ENCODE results near the gene KLF7. TPM values are rescaled to one million over a fixed set of nuclear protein-coding genes. Genes with fewer than 3 reads are reported as not detected.

The KLF7 gene
- total RNA-seq, 2 donors from 2014 or later: 27.2 to 28.3 TPM

DNA sequence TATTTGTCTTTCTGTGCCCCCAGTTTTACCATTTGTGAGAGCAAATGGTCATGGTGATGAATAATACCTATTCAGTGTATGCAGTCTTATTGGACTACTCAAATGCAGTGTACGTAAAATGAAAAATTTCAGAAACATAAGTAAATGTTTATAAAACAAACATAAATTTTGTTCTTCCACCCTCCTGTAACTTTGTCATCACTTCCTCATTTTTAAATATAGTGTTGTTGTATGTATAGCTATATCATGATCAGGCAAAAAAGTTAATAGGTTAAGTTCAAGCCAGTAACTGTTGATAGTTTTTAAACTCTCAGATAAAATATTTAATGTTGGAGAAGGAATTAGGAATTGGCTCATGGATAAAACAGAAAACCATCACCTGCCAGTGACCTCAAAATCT, 93.2 kb downstream of the KLF7 start:
- no peak overlapping the region for H3K27ac ChIP-seq
- TF ChIP-seq, protein P1, sequence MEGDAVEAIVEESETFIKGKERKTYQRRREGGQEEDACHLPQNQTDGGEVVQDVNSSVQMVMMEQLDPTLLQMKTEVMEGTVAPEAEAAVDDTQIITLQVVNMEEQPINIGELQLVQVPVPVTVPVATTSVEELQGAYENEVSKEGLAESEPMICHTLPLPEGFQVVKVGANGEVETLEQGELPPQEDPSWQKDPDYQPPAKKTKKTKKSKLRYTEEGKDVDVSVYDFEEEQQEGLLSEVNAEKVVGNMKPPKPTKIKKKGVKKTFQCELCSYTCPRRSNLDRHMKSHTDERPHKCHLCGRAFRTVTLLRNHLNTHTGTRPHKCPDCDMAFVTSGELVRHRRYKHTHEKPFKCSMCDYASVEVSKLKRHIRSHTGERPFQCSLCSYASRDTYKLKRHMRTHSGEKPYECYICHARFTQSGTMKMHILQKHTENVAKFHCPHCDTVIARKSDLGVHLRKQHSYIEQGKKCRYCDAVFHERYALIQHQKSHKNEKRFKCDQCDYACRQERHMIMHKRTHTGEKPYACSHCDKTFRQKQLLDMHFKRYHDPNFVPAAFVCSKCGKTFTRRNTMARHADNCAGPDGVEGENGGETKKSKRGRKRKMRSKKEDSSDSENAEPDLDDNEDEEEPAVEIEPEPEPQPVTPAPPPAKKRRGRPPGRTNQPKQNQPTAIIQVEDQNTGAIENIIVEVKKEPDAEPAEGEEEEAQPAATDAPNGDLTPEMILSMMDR (IDR thresholded peaks at IDR 0.05): no peak
- no peaks in the 10 kb centered on the region for H3K36me3 ChIP-seq
- H3K27me3 ChIP-seq (replicated peaks; ENCODE audit: insufficient read depth): no peaks in the 10 kb centered on the region
- H3K9me3 ChIP-seq: no peaks in the 10 kb centered on the region
- no peak for ATAC-seq (ENCODE audit: insufficient number of reproducible peaks, low FRiP score, low read depth)
- H3K4me1 ChIP-seq (ENCODE audit: control insufficient read depth in 1 of 2, low read depth in 2 of 2): peaks cover 14 to 19% of the 10 kb centered on the region in 2 donors
- DNase-seq (ENCODE audit: low spot score): no peak
- no peak overlapping the region for H3K4me3 ChIP-seq

DNA sequence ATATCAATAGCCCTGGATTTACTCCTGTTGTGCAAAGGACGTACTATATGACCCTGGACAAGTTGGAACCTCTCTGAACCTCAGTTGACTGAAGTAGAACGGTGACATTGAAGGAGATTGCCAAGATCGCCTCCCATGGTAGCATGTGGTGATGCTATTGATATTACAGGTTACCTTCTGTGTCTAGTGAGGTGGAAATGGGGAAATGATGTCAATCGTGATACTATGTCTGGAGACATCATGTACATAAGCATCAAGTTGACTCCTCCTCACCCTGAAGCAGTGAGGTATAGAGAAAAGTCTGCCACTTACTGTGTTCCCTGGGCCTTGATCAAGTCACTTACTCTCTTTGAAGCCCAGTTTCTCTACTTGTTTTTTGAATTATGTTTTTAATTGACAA, 93.9 kb downstream of the KLF7 start:
- H3K9me3 ChIP-seq: no peaks in the 10 kb centered on the region
- ATAC-seq (ENCODE audit: insufficient number of reproducible peaks, low FRiP score, low read depth): no peak
- H3K27ac ChIP-seq: no peak overlapping the region
- TF ChIP-seq, protein P1 (IDR thresholded peaks at IDR 0.05): no peak
- no peak overlapping the region for H3K4me3 ChIP-seq
- peaks cover 14 to 19% of the 10 kb centered on the region in 2 donors for H3K4me1 ChIP-seq (ENCODE audit: control insufficient read depth in 1 of 2, low read depth in 2 of 2)
- DNase-seq (ENCODE audit: low spot score): no peak
- H3K36me3 ChIP-seq: no peaks in the 10 kb centered on the region
- H3K27me3 ChIP-seq (replicated peaks; ENCODE audit: insufficient read depth): no peaks in the 10 kb centered on the region

DNA sequence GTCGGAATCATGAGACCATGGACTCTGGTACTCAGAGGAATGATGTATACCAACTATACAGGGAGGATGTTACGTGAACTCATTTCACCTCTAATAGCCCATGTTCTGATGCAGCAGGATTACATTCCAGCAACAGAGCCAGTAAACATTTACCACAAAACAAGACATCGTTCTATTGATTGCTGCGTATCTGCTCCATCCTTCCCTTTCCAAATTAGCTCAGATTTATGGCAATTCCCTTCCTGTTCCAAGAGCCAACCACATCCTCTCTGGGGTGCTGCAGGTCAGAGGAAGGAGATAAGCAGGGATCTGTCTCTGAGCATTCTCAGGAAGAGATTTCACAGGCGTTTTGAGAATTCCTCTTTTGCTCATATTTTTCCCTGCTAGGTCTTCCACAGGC, 98.3 kb downstream of the KLF7 start:
- DNase-seq (ENCODE audit: low spot score) (no peak), ATAC-seq (ENCODE audit: insufficient number of reproducible peaks, low FRiP score, low read depth) (no peak)
- TF ChIP-seq, protein P1 (IDR thresholded peaks at IDR 0.05): no peak
- H3K9me3 ChIP-seq: no peaks in the 10 kb centered on the region
- H3K36me3 ChIP-seq: no peaks in the 10 kb centered on the region
- no peak overlapping the region for H3K27ac ChIP-seq
- H3K27me3 ChIP-seq (replicated peaks; ENCODE audit: insufficient read depth): no peaks in the 10 kb centered on the region
- H3K4me3 ChIP-seq: no peak overlapping the region
- no peaks in the 10 kb centered on the region for H3K4me1 ChIP-seq (ENCODE audit: control insufficient read depth in 1 of 2, low read depth in 2 of 2)

DNA sequence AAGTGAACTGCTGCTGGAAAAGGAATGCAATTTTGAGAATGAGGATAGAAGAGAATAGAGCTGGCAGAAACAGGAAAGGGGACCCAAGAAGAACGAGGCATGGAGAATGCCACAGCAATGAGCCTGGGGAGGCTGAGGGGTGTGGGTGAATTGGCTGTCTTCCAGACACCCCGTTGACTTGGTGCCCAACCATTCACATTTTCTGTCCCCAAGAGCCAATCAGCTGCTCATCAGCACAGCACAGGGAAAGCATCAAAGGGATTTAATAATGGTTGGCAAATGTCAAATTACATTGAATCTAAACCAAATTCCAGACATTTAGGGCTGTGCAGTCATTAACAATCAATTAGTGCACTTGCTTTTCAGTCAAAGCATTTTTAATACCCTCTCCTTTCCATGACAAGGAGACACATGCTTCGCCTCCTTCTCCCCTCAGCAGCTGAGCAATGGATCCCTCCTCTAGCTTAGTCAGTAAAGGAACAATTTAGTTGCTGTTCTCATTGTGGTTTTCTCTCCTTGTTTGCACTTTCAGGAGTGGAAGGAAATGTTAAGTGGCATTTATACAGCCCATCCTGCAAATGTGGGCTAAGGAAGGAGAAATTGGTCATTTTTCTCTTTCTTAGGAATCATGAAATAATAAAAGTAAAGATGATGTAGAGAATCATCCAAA, 98.8 kb downstream of the KLF7 start:
- Histone ChIP-seq H3K4me1 (ENCODE audit: control insufficient read depth in 1 of 2, low read depth in 2 of 2) (no peaks in the 10 kb centered on the region), H3K27ac (no peak overlapping the region), H3K9me3 (no peaks in the 10 kb centered on the region), H3K27me3 (replicated peaks; ENCODE audit: insufficient read depth) (no peaks in the 10 kb centered on the region), H3K36me3 (no peaks in the 10 kb centered on the region), H3K4me3 (no peak overlapping the region)
- DNase-seq (ENCODE audit: low spot score) (no peak), ATAC-seq (ENCODE audit: insufficient number of reproducible peaks, low FRiP score, low read depth) (no peak)
- TF ChIP-seq, protein P1 (IDR thresholded peaks at IDR 0.05): no peak

DNA sequence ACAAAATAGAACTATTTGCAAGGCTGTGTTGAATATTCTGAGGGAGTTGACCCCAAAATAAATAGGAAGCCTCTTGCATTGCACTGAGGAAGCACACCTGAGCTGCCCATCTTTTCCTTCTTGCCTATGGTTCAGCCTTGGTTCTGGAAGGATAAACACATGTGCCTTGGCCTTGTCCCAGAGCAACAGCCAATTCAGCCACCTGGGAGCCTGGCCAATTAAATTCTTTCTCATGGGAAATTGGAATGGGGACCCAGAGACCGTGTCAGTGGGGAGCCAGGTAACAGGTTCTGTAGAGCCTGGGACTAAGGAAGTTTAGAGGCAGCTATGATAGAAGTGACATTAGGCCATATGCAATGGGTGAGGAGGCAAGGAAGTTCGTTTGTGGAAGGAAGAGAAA, 99.6 kb downstream of the KLF7 start:
- no peak for DNase-seq (ENCODE audit: low spot score)
- no peaks in the 10 kb centered on the region for H3K9me3 ChIP-seq
- H3K27me3 ChIP-seq (replicated peaks; ENCODE audit: insufficient read depth): no peaks in the 10 kb centered on the region
- H3K4me1 ChIP-seq (ENCODE audit: control insufficient read depth in 1 of 2, low read depth in 2 of 2): no peaks in the 10 kb centered on the region
- no peaks in the 10 kb centered on the region for H3K36me3 ChIP-seq
- TF ChIP-seq, protein P1 (IDR thresholded peaks at IDR 0.05): no peak
- H3K4me3 ChIP-seq: no peak overlapping the region
- no peak overlapping the region for H3K27ac ChIP-seq
- ATAC-seq (ENCODE audit: insufficient number of reproducible peaks, low FRiP score, low read depth): no peak

Measured in thoracic aorta (tissue), 2 donors.